Esophagus (tissue), 2 donors: ENCODE measurements around the gene FAM149A. TPM values are rescaled to one million over a fixed set of nuclear protein-coding genes. Genes with fewer than 3 reads are reported as not detected.
A peak's percentile ranks its signal among the peaks of the same experiment; 100 is the strongest.

Experiments used
- H3K27ac ChIP-seq, 2 donors: one replicate each; pipeline ENCODE4 v1.5.1; 2013; ENCODE audit warnings: low read depth in 2 of 2, mild to moderate bottlenecking in 2 of 2, inconsistent platforms in 1 of 2, low read length in 1 of 2, moderate library complexity in 1 of 2
- H3K27me3 ChIP-seq, 2 donors: one replicate each; pipeline ENCODE4 v1.6.1; 2013; ENCODE audit warnings: low read length in 2 of 2, control low read depth in 1 of 2, mild to moderate bottlenecking in 1 of 2; ENCODE audit not compliant: insufficient read depth in 2 of 2, control insufficient read depth in 1 of 2
- H3K36me3 ChIP-seq, 2 donors: one replicate each; pipeline ENCODE4 v1.6.1; 2013; ENCODE audit warnings: low read length in 1 of 2; ENCODE audit not compliant: control insufficient read depth in 2 of 2, insufficient read depth in 2 of 2
- H3K4me1 ChIP-seq, 2 donors: one replicate each; pipeline ENCODE4 v1.6.1; 2013; ENCODE audit warnings: low read length in 1 of 2; ENCODE audit not compliant: control insufficient read depth in 2 of 2, insufficient read depth in 2 of 2
- H3K4me3 ChIP-seq, 2 donors: one replicate each; pipeline ENCODE4 v1.5.1; 2013; ENCODE audit warnings: low read length in 2 of 2, mild to moderate bottlenecking in 2 of 2, low read depth in 1 of 2, moderate library complexity in 1 of 2
- H3K9me3 ChIP-seq, 2 donors: one replicate each; pipeline ENCODE4 v1.6.1; 2013; ENCODE audit warnings: mild to moderate bottlenecking in 2 of 2, low read depth in 1 of 2, low read length in 1 of 2, moderate library complexity in 1 of 2; ENCODE audit not compliant: control insufficient read depth in 2 of 2, insufficient read depth in 1 of 2
- WGBS, 2 donors: extraction: QIAGEN DNeasy Blood & Tissue Kit; methylation state at CpG; one replicate each; pipeline ENCODE4 v1.1.7; 2013; 5-methylcytosine and 5-hydroxymethylcytosine counted together
- polyA plus RNA-seq, 2 donors: library from polyadenylated mRNA; stranded (reverse); fragments of 200-250 nt; gene quantifications; one replicate each; pipeline ENCODE4 v1.2.3, GENCODE V29; 2013
- donor health status: healthy with polysubstance abuse.
- donor health status: Bipolar disorder and iron deficiency.

FAM149A gene
- polyA plus RNA-seq, 2 donors, result 3.2 to 6.7 TPM

- Histone ChIP-seq H3K9me3 (no peaks in the 10 kb centered on the region), H3K4me3 (no peak overlapping the region), H3K4me1 (peaks cover 0 to 4% of the 10 kb centered on the region in 2 donors), H3K36me3 (peaks cover 2 to 4% of the 10 kb centered on the region in 2 donors), H3K27ac (no peak overlapping the region), H3K27me3 (no peaks in the 10 kb centered on the region)
- 93 to 96% methylated on average over 5 of the region's 5 CpGs for WGBS, 2 donors
Observed at GRCh38 chr4:186193851-186194250, 89.3 kb downstream of the FAM149A start.

GRCh38 chr4:186196063-186196462 is 91.6 kb downstream of the FAM149A start:
- WGBS, 2 donors, result 92 to 96% methylated on average over 6 of the region's 6 CpGs
- Histone ChIP-seq H3K4me3 (no peak overlapping the region), H3K4me1 (peaks cover 0 to 4% of the 10 kb centered on the region in 2 donors), H3K27me3 (no peaks in the 10 kb centered on the region), H3K36me3 (peaks cover 2 to 4% of the 10 kb centered on the region in 2 donors), H3K9me3 (no peaks in the 10 kb centered on the region), H3K27ac (no peak overlapping the region)

- H3K36me3 ChIP-seq, result peaks cover 2 to 4% of the 10 kb centered on the region in 2 donors
- no peaks in the 10 kb centered on the region for H3K27me3 ChIP-seq
- no peak overlapping the region for H3K4me3 ChIP-seq
- 79 to 86% methylated on average over 6 of the region's 6 CpGs for WGBS, 2 donors
- H3K4me1 ChIP-seq, result peaks cover 2 to 6% of the 10 kb centered on the region in 2 donors
- no peak overlapping the region for H3K27ac ChIP-seq
- no peaks in the 10 kb centered on the region for H3K9me3 ChIP-seq
Observed at GRCh38 chr4:186200516-186200915, 96.0 kb downstream of the FAM149A start.

- peaks cover 2 to 4% of the 10 kb centered on the region in 2 donors for H3K36me3 ChIP-seq
- no peaks in the 10 kb centered on the region for H3K9me3 ChIP-seq
- peaks cover 2 to 6% of the 10 kb centered on the region in 2 donors for H3K4me1 ChIP-seq
- no peak overlapping the region for H3K4me3 ChIP-seq
- H3K27ac ChIP-seq, result no peak overlapping the region
- WGBS, 2 donors, result 75 to 83% methylated on average over 7 of the region's 7 CpGs
- H3K27me3 ChIP-seq, result no peaks in the 10 kb centered on the region
Observed at GRCh38 chr4:186201010-186201409, 96.5 kb downstream of the FAM149A start.

GRCh38 chr4:186201535-186202230 is 97.2 kb downstream of the FAM149A start:
- H3K27me3 ChIP-seq, result no peaks in the 10 kb centered on the region
- H3K27ac ChIP-seq, result peak overlapping the region in 1 of 2 donors; percentile 31
- H3K36me3 ChIP-seq, result peaks cover 0 to 4% of the 10 kb centered on the region in 2 donors
- H3K4me1 ChIP-seq, result peaks cover 2 to 3% of the 10 kb centered on the region in 2 donors
- WGBS, 2 donors, result 39 to 47% methylated on average over 9 of the region's 9 CpGs
- H3K4me3 ChIP-seq, result no peak overlapping the region
- H3K9me3 ChIP-seq, result no peaks in the 10 kb centered on the region

- Histone ChIP-seq H3K27ac (no peak overlapping the region), H3K36me3 (peaks cover 0 to 4% of the 10 kb centered on the region in 2 donors), H3K4me3 (no peak overlapping the region), H3K9me3 (no peaks in the 10 kb centered on the region), H3K4me1 (peaks cover 2 to 3% of the 10 kb centered on the region in 2 donors), H3K27me3 (no peaks in the 10 kb centered on the region)
- WGBS, 2 donors, result 89 to 94% methylated on average over 8 of the region's 8 CpGs
Observed at GRCh38 chr4:186202490-186203140, 98.1 kb downstream of the FAM149A start.

- Histone ChIP-seq H3K9me3 (no peaks in the 10 kb centered on the region), H3K4me1 (peaks cover 2 to 3% of the 10 kb centered on the region in 2 donors), H3K27ac (peak overlapping the region in 1 of 2 donors; percentile 35), H3K36me3 (peaks cover 0 to 1% of the 10 kb centered on the region in 2 donors), H3K27me3 (no peaks in the 10 kb centered on the region), H3K4me3 (no peak overlapping the region)
- 49 to 60% methylated on average over 12 of the region's 12 CpGs for WGBS, 2 donors
Observed at GRCh38 chr4:186203406-186203805, 98.9 kb downstream of the FAM149A start.

- H3K9me3 ChIP-seq, result no peaks in the 10 kb centered on the region
- H3K36me3 ChIP-seq, result peaks cover 0 to 4% of the 10 kb centered on the region in 2 donors
- H3K4me3 ChIP-seq, result peak overlapping the region; percentile 24 to 39
- WGBS, 2 donors, result 52 to 57% methylated on average over 44 to 45 of the region's 45 CpGs
- H3K27ac ChIP-seq, result peak overlapping the region; percentile 49 to 68
- no peaks in the 10 kb centered on the region for H3K27me3 ChIP-seq
- H3K4me1 ChIP-seq, result peaks cover 2 to 3% of the 10 kb centered on the region in 2 donors
Observed at GRCh38 chr4:186204103-186204559, 99.6 kb downstream of the FAM149A start.

GRCh38 chr4:186204686-186205085 is 100.2 kb downstream of the FAM149A start:
- H3K36me3 ChIP-seq, result peaks cover 0 to 4% of the 10 kb centered on the region in 2 donors
- H3K4me3 ChIP-seq, result peak overlapping the region; percentile 6 to 39
- no peaks in the 10 kb centered on the region for H3K9me3 ChIP-seq
- 47 to 68% methylated on average over 13 of the region's 13 CpGs for WGBS, 2 donors
- H3K4me1 ChIP-seq, result peaks cover 2 to 3% of the 10 kb centered on the region in 2 donors
- peak overlapping the region; percentile 49 to 85 for H3K27ac ChIP-seq
- H3K27me3 ChIP-seq, result no peaks in the 10 kb centered on the region
